CD4-positive, alpha-beta T cell treated with Interleukin-10 for 1 hour (primary cell): ENCODE data around the gene GRID2.
"Not testable (repeated sequence)": the region's sequence is repeated elsewhere in the genome, so short reads cannot be mapped to it uniquely, and the experiment has no call there.

ENCODE experiments used
- DNase-seq: peaks from one replicate; pipeline ENCODE4 v3.0.0-alpha.2; 2020

The GRID2 gene

DNA sequence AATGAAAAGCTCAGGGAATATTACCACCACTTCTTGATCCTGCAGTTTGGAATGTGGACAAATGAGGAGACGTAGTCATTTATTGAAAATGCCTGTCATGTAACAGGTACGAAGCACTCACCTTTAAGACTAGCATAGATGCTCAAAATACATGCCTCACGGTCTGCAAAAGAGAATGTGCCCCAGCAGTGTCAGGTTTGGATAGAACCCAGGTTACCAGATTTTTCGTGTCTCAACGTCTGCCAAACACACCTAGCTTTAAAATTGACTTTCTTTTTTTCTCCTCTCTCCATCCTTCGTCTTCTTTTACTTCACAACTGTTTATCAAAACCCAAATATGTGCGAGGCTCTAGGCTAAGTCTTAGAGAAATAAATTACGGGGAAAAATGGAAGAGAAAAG is 918.0 kb downstream of the GRID2 start:
- no peak for DNase-seq

DNA sequence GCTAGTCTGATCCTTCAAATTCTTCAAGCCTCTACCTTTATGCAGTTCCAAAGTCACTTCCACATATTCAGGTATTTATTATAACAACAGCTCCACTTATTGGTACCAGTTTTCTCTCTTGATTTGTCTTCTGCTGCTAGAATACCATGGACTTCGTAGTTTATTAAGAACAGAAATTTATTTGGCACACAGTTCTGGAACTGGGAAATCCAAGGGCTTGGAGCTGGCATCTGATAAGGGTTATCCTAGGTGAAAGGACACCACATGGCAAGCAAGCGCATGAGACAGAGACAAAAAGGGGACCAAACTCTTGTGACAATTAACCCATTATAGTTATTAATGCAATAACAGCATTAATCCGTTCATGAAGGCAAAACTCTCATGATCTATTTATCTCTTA is 924.3 kb downstream of the GRID2 start:
- no peak for DNase-seq

DNA sequence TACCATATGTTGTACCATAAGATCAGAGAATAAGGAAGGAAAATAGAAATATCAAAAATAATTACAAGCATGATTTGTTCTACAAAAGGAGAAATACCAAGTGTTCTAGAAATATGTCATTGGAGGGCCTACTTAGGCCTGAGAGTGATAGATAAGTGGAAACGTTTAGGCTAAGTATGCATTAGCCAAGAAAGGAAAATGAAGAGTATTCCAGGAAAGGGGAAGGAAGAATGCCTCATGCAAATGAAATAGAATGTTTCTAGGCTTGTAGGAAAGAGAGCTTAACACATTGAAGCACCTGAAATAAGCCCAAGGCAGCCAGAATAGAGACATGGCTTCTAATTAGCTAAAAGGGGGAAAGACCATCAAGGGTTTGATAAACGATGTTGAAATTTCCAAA is 929.1 kb downstream of the GRID2 start:
- no peak for DNase-seq

DNA sequence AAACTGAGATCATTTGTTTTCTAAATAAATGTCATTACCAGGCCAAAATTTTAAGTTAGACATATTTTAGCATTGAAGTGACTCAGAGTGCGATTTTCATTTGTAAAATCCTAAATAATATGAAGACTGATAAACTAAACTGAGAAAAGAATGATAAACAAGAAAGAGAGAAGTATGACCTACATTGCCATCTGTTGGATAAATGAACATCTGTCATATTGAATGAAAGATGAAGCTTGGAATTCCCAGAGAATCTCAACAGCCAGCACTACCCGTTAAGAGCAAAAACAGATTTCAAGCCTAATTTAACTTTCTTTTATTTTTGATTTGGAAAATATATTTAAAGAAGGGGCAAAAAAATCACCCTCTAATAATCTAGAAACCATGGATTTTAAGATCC is 933.8 kb downstream of the GRID2 start:
- DNase-seq, result no peak

DNA sequence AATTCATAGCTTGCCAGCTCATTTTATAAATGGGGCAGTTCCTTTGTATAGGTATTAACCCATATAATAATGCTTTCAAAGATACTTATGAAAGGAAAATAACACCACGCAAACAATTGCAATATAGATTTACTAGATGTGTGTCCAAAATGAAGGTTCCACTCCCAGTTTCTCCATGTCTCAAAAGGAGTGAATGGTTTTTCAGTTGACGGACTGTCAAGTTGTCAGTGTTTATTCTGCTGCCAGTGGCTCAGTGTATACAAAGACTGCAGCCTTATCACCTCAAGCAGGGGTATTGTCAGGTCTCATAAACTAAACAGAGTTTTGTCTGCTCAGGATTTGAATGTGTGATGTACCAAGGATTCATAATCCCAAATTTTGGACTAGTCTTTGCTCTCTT is 939.5 kb downstream of the GRID2 start:
- no peak for DNase-seq

DNA sequence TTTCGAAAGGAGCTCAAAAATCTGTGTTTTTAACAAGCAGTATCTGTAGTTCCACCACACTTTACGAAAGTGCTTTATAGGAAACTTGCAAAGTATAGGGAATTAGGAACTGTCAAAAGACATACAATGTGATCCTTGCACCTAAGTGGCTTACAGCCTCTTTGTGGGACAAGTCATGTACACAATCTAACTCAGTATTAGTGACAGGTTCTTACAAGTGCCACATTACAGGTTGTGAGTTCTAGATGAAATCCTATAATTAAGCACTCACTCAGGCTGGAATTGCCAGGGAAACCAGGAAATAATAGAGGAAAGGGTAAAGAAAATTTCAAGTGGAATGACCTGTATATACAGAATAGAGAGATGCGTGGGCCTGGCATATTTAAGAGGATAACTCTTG is 957.4 kb downstream of the GRID2 start:
- no peak for DNase-seq

DNA sequence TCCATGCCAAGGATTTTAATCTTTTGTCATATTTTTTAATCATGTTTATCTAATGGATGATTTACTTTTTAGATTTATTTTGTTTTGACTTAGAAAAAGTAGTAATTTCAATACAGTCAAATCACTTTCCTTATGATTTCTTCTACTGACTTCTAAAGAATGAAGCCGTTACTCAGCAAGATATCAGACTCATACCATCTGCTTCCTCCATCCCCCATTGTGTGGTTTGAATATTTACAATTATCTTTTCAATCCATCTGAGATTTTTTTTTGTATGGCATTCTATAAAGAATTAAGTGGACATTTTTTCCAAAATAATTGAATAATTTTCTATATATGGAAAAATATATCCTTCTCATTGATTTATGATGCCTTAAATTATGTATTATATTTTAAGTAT is 959.4 kb downstream of the GRID2 start:
- DNase-seq, result no peak

DNA sequence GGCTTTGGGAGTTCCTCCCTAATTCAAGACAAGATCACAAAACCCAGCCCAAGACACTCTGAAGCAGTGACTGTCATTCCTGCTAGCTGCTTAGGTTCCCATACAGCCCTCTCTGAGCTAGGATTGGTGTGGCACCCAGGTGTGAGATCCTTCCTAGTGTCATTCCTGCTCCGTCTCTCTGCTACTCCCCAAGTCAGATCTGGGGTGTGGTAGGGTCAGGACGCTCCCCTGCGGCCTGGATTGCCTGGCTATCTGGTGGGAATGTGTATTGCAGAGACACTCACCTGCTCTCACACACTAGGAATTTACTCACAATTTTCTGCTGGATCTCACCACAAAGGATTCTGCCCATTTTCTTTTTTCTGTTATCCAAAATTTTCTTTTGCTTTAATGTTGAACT is 964.0 kb downstream of the GRID2 start:
- DNase-seq, result no peak

DNA sequence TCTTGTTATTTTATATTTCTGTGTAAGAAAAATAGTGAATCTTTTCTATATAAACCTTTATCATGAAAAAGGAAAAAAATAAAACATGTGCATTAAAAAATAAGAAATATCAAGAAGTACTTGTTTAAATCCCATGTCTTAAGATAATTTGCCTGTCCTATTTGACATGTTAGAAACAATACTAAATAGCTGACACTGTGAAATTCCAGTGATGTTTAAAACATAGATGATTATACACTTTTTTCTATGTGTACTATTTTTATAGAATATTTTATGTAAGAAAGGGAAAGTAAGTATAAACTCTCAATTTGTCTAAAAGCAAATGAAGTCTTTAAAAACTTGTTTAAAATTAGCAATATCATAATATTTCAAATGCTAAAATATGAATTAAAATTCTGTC is 981.6 kb downstream of the GRID2 start:
- no peak for DNase-seq

DNA sequence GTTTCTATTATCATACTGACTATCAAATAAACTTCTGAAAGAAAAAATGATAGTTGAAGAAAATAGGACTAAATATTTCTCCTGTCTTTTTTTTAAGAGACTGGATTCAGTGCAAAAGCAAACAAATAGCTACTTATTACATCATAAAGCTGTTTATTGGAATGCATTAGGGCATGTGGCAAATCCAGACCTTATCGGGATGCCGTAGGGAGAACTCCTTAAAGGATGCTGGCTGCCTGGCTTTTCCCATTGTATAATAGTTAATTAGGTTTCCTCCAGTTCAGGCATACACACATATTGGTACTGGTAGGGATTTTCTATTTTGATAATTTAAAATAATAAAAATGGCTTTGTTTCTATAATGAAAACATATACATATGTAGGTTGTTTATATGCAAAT is 985.5 kb downstream of the GRID2 start:
- DNase-seq, result no peak

DNA sequence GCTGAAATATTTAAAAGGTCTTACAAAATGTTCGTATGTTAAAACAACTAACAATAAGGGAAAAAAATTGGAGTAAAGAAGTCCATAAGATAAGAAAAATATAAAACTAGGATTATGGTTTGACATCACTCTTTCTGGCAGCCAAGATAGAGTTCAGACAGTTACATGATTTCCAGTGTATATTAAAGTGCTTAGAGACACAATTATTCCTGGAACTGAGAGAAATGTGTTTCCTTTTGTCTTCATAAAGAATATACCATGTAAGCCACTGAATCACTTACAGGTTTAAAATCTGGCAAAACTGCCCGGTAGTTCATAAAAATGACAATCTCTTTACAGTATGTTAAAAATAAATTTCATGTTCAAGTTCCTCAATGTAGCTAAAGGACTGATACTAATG is 986.1 kb downstream of the GRID2 start:
- no peak for DNase-seq

DNA sequence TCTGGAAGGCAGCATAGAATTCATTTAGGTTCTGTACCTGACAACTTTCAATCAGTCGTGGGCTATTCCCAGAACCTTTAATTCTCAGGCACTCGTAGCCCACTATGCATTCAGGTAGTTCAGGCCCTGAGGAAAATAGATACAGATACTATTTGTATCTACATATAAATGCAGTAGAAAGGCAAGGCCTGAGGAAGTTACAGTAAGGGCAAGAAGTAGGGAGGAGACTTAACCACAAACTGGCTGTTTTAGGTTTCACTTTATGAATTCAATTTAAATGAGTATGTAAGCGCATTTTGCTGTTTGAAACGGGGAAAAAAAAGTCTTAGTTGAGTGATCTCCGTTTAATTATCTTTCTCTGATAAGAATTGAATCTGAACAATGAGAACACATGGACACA is 995.4 kb downstream of the GRID2 start:
- DNase-seq, result no peak

DNA sequence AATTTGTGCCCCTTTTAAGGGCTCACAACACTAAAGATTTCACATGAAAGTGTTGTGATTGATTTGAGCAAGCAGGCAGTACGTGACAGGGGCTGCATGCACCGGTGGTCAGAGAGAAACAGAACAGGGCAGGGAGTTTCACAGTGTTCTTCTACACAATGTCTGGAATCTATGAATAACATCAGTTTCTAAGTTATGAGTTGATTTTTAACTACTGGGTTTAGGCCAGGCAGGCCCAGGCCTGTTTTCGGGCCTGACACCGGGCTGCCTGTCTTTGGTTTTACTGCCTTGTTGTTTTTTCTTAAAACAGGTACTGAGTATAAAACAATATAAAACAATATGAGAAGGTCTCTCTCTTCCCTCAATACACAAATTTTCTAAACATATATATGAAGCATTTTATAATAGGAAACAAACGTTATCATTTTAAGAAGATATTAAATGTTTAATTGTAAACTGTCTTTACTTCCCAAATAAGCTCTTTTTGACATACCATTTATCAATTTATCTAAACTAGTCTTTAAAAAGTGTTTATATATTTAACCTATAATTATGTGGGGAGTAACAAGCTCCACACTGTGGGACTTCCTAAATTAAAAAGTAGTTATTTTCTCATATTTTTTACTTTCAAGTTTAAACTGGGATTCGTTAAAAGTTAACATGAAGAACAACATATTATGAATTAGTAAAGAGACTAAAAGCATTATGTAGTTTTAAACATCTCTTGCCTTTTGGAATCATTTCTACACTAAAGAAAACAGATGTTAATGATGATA is 997.2 kb downstream of the GRID2 start:
- not testable (repeated sequence) for DNase-seq

DNA sequence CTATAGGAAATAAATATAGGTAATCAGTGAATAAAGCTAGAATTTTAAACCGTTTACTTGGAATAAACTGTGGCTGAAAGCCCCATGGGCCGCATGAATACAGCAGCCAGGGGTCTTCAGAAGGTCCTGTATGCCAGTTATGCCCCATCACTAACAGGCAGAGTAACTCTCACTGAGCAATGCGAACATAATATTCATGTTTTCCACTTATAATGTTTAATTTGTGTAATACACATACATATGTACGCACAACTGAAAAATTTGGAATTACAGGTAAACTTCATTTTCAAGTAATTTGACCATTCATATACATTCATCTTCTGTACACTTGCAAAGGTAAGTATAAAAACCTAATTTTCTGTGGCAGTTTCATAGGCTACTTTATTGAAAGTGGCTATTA is 998.5 kb downstream of the GRID2 start:
- DNase-seq, result no peak

DNA sequence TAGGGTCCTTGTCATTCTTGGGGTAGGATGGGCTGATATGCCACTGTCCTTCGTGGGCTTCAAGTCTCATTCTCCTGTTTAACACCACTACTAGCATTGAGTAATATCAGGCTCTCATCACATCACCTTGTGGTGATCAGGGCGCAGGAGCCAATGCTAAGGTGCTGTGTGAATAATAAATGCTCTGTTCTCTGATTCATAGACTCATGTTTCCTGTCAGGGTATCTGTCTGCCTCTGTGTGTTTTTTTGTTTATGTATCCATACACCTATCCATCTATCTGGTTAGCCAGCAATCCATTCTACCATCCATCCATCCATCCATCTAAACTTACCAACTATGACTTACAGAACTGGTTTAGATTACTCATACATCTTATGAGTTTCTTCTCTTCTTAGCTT is 999.7 kb downstream of the GRID2 start:
- no peak for DNase-seq

DNA sequence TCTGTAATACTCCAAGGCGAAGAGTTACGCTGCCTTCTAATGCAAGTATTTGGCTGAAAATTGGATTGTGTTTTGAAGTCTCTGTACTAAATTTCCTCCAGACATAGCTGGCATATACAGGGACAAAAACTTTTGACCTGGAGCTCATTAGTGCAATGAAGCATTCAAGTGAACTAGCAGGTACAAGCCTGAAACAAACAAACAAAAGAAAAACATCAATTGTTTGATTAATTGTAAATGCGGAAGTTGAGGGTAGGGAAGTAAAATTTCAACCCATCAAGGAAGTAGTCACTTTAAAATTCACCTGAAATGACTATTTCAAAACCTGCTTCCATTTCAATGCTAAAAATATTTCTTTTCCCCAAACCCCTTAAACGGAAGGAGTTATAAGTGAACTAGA is 1008.5 kb downstream of the GRID2 start:
- DNase-seq, result no peak

DNA sequence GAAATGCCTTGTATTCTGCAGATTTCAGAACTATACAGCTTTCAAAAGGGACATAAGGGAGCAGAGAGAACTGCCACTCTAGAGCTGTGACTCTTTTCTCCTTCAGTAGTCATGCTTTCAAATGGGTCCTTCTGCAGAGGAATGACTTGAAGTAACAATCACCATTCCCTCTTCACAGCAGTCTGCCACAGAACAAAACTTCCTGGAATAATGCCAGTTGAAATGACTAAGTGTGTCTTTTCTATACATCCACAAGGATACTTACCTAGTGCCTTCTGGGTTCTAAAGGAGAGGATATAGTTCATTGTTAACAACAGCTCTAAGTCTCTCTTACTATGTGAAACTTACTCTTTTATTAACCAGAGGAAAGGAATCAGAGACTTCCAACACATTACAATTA is 1009.4 kb downstream of the GRID2 start:
- no peak for DNase-seq

DNA sequence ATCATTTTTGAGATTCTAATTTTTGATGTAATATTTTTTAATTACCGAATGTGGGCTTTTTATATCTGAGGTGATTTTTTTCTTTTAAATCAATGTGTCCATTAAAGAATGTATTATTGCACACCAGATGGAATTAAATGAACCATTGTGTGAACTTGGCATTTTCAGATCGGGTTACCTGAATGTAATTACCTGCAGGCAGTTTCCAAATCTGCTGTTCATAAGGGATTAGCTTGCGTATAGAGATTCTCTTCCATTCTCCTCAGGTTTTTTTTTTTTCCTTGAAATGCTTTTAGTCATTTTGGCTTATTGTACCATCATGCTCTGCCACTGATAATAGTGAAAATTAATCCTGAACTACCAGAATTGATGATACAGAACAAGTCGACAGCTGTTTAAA is 1013.3 kb downstream of the GRID2 start:
- DNase-seq, result no peak

DNA sequence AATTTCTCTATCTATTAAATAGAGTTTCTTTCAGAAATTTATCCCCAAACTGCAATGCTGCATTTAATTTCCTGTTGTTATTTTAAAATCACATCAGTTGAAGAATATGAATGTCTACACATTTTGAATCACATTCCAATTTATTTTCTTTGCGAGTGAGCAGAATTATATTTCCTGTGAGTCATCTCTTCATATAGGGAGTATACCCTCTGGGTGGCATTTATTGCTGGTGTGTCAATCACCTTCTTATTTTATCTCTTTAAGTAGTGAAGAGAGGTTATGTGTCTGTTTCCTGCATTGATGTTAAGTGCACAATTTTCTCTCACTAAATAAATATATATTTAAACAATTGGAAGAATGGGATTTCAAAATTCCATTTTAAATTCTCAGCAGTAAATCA is 1013.8 kb downstream of the GRID2 start:
- DNase-seq, result no peak

DNA sequence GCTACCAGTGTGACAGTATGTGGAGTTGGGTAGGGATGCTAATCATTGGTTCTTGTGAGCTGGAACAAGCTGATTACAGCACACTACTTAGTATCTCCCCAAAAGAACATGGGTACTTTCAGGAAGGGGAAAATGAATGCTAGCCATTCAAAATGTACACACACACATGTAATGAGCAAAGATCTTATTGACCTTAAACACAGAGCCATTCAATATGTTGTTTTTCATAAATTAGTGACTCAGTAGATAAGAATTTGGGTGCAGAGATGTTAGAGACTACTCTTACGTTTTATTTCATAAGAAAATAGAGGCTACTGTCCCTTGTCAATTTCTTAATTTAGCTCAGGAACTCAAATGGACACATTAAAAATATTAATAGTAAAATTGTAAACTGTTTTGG is 1015.3 kb downstream of the GRID2 start:
- no peak for DNase-seq

DNA sequence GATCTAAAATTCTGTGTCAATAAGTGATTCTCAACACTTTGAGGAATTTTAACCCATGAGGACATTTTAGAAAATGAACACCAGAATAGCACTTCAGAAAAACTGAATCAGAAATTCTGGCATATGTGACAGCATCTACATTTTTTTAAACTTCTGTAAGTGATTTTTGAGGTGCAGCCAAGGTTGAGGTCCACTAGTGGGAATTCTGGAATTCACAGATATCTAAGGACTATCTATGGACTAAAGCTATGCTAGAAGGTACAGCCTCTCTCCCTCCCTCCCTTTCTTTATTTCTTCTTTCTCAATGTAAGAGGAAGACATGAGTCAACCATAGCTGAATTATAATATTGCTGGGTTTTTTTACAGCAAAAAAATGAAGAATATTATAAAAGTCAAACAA is 1016.6 kb downstream of the GRID2 start:
- DNase-seq, result no peak

DNA sequence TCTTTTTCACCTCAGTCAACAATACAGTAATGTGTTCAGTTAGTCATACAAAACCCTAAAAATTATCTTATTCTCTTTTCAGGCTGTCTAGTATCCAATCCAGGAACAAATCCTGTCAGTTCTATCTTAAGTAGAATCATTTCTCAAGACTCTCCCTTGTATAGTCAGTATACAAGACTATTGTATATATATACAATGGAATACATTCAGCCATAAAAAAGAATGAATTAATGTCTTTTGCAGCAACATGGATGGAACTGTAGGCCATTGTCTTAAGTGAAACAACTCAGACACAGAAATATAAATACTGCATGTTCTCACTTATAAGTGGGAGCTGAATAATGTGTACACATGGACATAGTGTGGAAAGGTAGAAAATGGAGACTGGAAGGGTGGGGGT is 1023.6 kb downstream of the GRID2 start:
- DNase-seq, result no peak

DNA sequence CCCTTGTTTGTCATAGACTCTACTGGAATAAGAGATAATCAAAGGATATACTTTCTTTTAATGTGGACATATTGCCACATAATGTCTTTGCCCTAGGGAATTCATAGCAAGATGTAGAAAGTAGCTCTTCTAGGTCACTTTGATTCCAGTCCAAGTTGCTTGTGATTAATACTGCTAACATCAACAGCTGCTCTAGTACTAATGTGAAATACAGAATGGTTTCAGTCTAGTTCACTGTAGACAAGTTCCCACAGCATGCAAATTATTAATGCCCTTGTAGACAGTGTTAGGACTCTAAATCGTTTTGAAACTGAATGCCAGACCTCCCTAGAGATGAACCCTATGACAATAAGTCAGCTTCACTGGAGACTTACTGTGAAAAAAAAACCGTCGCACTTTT is 1030.2 kb downstream of the GRID2 start:
- DNase-seq, result no peak

DNA sequence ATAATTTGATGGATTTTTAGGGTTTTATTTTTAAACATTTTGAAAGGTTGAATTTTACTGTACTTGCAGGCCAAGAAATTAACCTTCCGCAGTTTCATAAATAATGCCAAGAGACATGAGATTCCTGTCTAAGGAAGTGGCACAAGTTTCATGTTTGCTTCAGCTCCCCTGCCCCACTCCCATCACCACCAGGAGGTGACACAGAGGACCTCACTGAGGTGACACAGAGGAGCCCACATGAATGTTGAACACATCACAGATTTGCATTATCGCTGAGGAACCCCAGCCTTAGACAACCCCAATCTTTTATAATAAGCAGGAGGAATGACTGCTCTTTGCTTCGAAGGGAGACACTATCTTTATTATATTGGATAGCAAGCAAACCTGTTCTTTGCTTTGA is 1033.4 kb downstream of the GRID2 start:
- no peak for DNase-seq

DNA sequence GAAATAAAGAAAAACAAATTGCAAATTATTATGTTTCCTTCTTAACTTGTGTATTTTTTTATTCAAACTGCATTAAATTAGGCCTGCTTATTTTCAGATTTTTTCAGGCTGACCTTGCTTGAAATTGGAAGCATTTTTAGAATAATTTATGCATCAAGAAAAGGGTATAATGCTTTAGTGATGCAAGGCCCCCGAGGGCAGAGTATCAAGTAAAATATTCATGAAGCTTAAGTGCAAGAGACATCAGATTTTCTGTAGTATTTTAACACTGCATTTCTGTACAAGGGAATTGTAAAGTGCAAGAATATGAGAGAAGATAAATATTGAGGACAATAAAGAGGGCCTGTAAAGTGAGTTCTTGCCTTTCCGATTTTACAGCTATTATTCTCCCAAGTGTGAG is 1039.0 kb downstream of the GRID2 start:
- no peak for DNase-seq

DNA sequence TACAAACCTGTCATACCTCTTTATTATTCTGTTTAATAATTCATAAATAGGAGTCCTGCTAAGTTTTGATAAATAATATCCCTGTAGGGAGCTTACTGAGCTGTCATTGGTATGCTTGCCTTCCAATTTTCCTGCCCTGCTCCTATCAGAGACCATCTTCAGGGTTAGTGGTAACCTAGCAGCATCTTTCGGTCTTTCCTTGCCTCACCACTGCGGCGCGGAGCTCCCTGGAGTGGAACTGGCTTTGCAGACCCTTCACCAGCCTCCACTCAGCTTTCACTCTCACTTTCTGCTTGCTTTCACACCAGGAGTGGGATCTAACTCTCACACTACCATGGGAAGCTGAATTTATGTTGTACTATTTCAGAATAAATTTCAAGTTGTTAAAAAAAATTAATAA is 1043.1 kb downstream of the GRID2 start:
- no peak for DNase-seq
